PC-9 (cell line): Measurements from ENCODE around the gene TOX2. TPM values are rescaled to one million over a fixed set of nuclear protein-coding genes. Genes with fewer than 3 reads are reported as not detected.

Source experiments
- BruUV-seq: library from RNA; stranded (reverse); fragments of 400-500 nt; replicated peaks from 2 replicates; lab custom pipeline; 2021; lab: Mats Ljungman, UMichigan
- CTCF ChIA-PET: fragments of 300-600 bp; sonication (Branson Sonifier 250); formaldehyde crosslinking; loops from one replicate; lab custom pipeline; 2022; ENCODE audit warnings: antibody characterized with exemption; lab: Charles Lee
- POLR2A ChIA-PET: fragments of 300-600 bp; sonication (Branson Sonifier 250); formaldehyde crosslinking; loops from one replicate; lab custom pipeline; 2022; ENCODE audit warnings: antibody characterized with exemption; ENCODE audit not compliant: unreplicated experiment; lab: Charles Lee
- DNase-seq, 2 experiments: peaks; one replicate each; pipeline versions ENCODE4 v3.0.0 to v3.0.0-alpha.2; 2015 to 2022; ENCODE audit warnings: mixed read lengths in 1 of 2
- H2AFZ ChIP-seq: fragments of 200-600 bp; sonication (generic); 2 replicates; pipeline ENCODE4 v1.8.1; 2017; ENCODE audit warnings: antibody characterized with exemption
- H3F3A ChIP-seq: fragments of 200-600 bp; sonication (generic); 2 replicates; pipeline ENCODE4 v1.8.1; 2017; ENCODE audit warnings: antibody characterized with exemption, mild to moderate bottlenecking, low read depth; ENCODE audit not compliant: insufficient read depth
- H3K27ac ChIP-seq: fragments of 200-600 bp; sonication (generic); 2 replicates; pipeline ENCODE4 v1.6.1; 2016; ENCODE audit warnings: mixed run types
- H3K27me3 ChIP-seq: fragments of 200-600 bp; sonication (generic); 2 replicates; pipeline ENCODE4 v1.6.1; 2016; ENCODE audit warnings: low read depth, mixed run types; ENCODE audit not compliant: insufficient read depth
- H3K36me3 ChIP-seq: fragments of 200-600 bp; sonication (generic); 2 replicates; pipeline ENCODE4 v1.6.1; 2016; ENCODE audit warnings: low read depth, mixed run types
- H3K4me1 ChIP-seq: fragments of 200-600 bp; sonication (generic); replicated peaks from 2 replicates; pipeline ENCODE4 v1.6.1; 2016; ENCODE audit warnings: mixed run types; ENCODE audit not compliant: insufficient read depth
- H3K4me2 ChIP-seq: fragments of 200-600 bp; sonication (generic); 2 replicates; pipeline ENCODE4 v1.6.1; 2017; ENCODE audit warnings: mixed run types
- H3K4me3 ChIP-seq: fragments of 200-600 bp; sonication (generic); 2 replicates; pipeline ENCODE4 v1.6.1; 2016; ENCODE audit warnings: mixed run types
- H3K79me2 ChIP-seq: fragments of 200-600 bp; sonication (generic); 2 replicates; pipeline ENCODE4 v1.6.1; 2017; ENCODE audit warnings: low read depth, mixed run types
- H3K9me2 ChIP-seq: fragments of 200-600 bp; sonication (generic); 2 replicates; pipeline ENCODE4 v1.8.1; 2017; ENCODE audit warnings: mild to moderate bottlenecking; ENCODE audit not compliant: insufficient read depth
- H3K9me3 ChIP-seq: fragments of 200-600 bp; sonication (generic); 2 replicates; pipeline ENCODE4 v1.8.1; 2016; ENCODE audit warnings: low read depth; ENCODE audit not compliant: insufficient read depth
- H4K20me1 ChIP-seq: fragments of 200-600 bp; sonication (generic); 2 replicates; pipeline ENCODE4 v1.8.1; 2017; ENCODE audit not compliant: insufficient read depth
- CTCF ChIP-seq: fragments of 200-600 bp; sonication (generic); conservative IDR thresholded peaks from 2 replicates; pipeline ENCODE4 v1.6.1; 2017; ENCODE audit warnings: mixed run types, antibody characterized with exemption, mild to moderate bottlenecking, moderate library complexity
- EZH2 ChIP-seq: fragments of 200-600 bp; sonication (generic); IDR thresholded peaks from 2 replicates; pipeline ENCODE4 v1.8.0; 2017; ENCODE audit warnings: antibody characterized with exemption, low read depth
- intact Hi-C: fragments of 100-400 bp; cut with micrococcal nuclease; formaldehyde crosslinking; loops from one replicate; pipeline ENCODE4 v1.10.0; 2022; ENCODE audit not compliant: unreplicated experiment
- total RNA-seq: library from RNA; stranded (reverse); gene quantifications from 2 replicates; pipeline ENCODE4 v1.2.3, GENCODE V29; 2021

The TOX2 gene
- total RNA-seq, 1 experiment from 2014 or later = 30.1 TPM

DNA sequence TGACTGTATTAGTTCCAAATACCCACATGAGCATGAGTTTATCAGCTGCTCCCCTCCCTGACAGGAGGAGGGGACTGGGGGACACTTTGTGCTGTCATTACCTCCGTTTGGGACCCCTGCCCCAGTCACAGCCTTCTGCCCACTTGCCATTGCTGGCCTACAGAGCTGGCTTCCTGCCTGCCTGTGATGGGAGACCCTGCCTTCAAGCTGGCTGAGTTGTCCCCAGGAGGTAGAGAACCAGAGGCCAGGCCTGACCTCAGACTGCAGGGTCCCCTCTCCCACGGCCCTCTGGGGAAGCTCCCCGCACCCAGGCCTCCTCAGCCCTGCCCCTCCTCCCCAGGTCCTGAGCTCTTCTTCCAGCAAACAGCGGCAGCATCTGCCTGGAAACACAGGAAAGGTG lies 166.8 kb downstream of the TOX2 start:
- Histone ChIP-seq H4K20me1 (no peaks in the 10 kb centered on the region), H3K27ac (no peak overlapping the region), H2AFZ (no peak overlapping the region), H3K27me3 (no peaks in the 10 kb centered on the region), H3F3A (peaks cover 17% of the 10 kb centered on the region; the same call in 1 of the 2 replicates), H3K79me2 (no peaks in the 10 kb centered on the region), H3K36me3 (no peaks in the 10 kb centered on the region), H3K9me3 (no peaks in the 10 kb centered on the region), H3K4me3 (no peak overlapping the region), H3K4me2 (no peak overlapping the region), H3K4me1 (peaks cover 17% of the 10 kb centered on the region), H3K9me2 (no peaks in the 10 kb centered on the region)
- BruUV-seq = no TSS peak
- no peak for DNase-seq
- intact Hi-C loops = loop anchor here (5.0 kb wide), 1 partner anchor 139 kb away; no protein-coding TSS in a partner anchor
- POLR2A ChIA-PET = no interaction called here
- CTCF ChIA-PET = interaction anchor here (0.9 to 1.6 kb wide), 2 partner anchors 35 to 632 kb away, joined by 4 read pairs; no protein-coding TSS in a partner anchor
- TF ChIP-seq CTCF (no peak), EZH2 (no peak)

- intact Hi-C loops = loop anchor here (5.0 kb wide), 1 partner anchor 140 kb away; no protein-coding TSS in a partner anchor
- ChIA-PET CTCF (no interaction called here), POLR2A (no interaction called here)
- no peak for TF ChIP-seq EZH2
- TF ChIP-seq CTCF = no peak
- no peak overlapping the region for H3K27ac ChIP-seq
- H3K4me2 ChIP-seq = no peak overlapping the region
- H3K4me3 ChIP-seq = no peak overlapping the region
- no peaks in the 10 kb centered on the region for H3K36me3 ChIP-seq
- no peaks in the 10 kb centered on the region for H3K9me2 ChIP-seq
- DNase-seq = no peak
- H3K79me2 ChIP-seq = no peaks in the 10 kb centered on the region
- H2AFZ ChIP-seq = no peak overlapping the region
- peaks cover 17% of the 10 kb centered on the region for H3K4me1 ChIP-seq
- BruUV-seq = no TSS peak
- H3K9me3 ChIP-seq = no peaks in the 10 kb centered on the region
- peaks cover 17% of the 10 kb centered on the region; the same call in 1 of the 2 replicates for H3F3A ChIP-seq
- H4K20me1 ChIP-seq = no peaks in the 10 kb centered on the region
- no peaks in the 10 kb centered on the region for H3K27me3 ChIP-seq
These were observed 167.2 kb downstream of the TOX2 start for GRCh38 chr20:44081888-44082287.

- Histone ChIP-seq H3K4me3 (no peak overlapping the region), H4K20me1 (no peaks in the 10 kb centered on the region), H3K4me2 (peak overlapping the region; percentile 27), H3K36me3 (no peaks in the 10 kb centered on the region), H3K27me3 (no peaks in the 10 kb centered on the region), H3K4me1 (peaks cover 17% of the 10 kb centered on the region), H2AFZ (no peak overlapping the region), H3K9me3 (no peaks in the 10 kb centered on the region), H3K27ac (peak overlapping the region; percentile 32), H3F3A (peaks cover 17% of the 10 kb centered on the region; the same call in 1 of the 2 replicates), H3K79me2 (no peaks in the 10 kb centered on the region), H3K9me2 (no peaks in the 10 kb centered on the region)
- POLR2A ChIA-PET = interaction anchor here (0.6 to 0.7 kb wide), 6 partner anchors 107 to 810 kb away, joined by 3 to 5 read pairs (median 4); partner anchors contain the start of gene FITM2
- TF ChIP-seq EZH2 (no peak), CTCF (no peak)
- CTCF ChIA-PET = interaction anchor here (0.7 to 1.8 kb wide), 9 partner anchors 33 to 635 kb away, joined by 3 to 4 read pairs (median 3); partner anchors contain the start of gene FITM2
- peak; percentile 86 to 88 for DNase-seq
- intact Hi-C loops = loop anchor here (1.0 to 5.0 kb wide), 2 partner anchors 107 to 141 kb away; no protein-coding TSS in a partner anchor
- no TSS peak for BruUV-seq
These were observed 168.7 kb downstream of the TOX2 start for GRCh38 chr20:44083220-44083933.
